Activated T-helper 1 cell treated with anti-CD3 and anti-CD28 coated beads, Interleukin-12 subunit alpha, Interleukin-12 subunit beta, Interleukin-2, Interleukin-4 antibody, amounts not matched to agents 30 ng/mL and 10 ng/mL and 1 ng/mL, durations not matched to agents 14 hours and 24 hours and 36 hours (primary cell): ENCODE data around the gene FGF19. TPM values are rescaled to one million over a fixed set of nuclear protein-coding genes. Genes with fewer than 3 reads are reported as not detected.
A peak's percentile ranks its signal among the peaks of the same experiment; 100 is the strongest.

ENCODE experiments used
- DNase-seq: peaks from one replicate; pipeline ENCODE4 v3.0.0; 2021; ENCODE audit warnings: low spot score
- H3K27ac Mint-ChIP-seq: one replicate; pipeline ENCODE4 v1.8.0; 2021; ENCODE audit warnings: mild to moderate bottlenecking, mixed read lengths
- H3K27me3 Mint-ChIP-seq: one replicate; pipeline ENCODE4 v1.8.0; 2022; ENCODE audit warnings: mild to moderate bottlenecking, moderate library complexity, mixed read lengths; ENCODE audit not compliant: insufficient read depth
- H3K36me3 Mint-ChIP-seq: one replicate; pipeline ENCODE4 v1.8.0; 2021; ENCODE audit warnings: low read depth, mixed read lengths
- H3K4me1 Mint-ChIP-seq: one replicate; pipeline ENCODE4 v1.8.0; 2021; ENCODE audit warnings: low read depth, mixed read lengths
- H3K4me3 Mint-ChIP-seq: one replicate; pipeline ENCODE4 v1.8.0; 2021; ENCODE audit warnings: mild to moderate bottlenecking, moderate library complexity, mixed read lengths
- H3K9me3 Mint-ChIP-seq: one replicate; pipeline ENCODE4 v1.8.0; 2021; ENCODE audit warnings: mixed read lengths
- intact Hi-C: fragments of 100-400 bp; cut with micrococcal nuclease; formaldehyde crosslinking; loops from one replicate; pipeline ENCODE4 v1.15.1; 2024
- total RNA-seq: library from RNA; stranded (reverse); gene quantifications from 2 replicates; pipeline ENCODE4 v1.2.3, GENCODE V29; 2022

FGF19 gene
- total RNA-seq, 1 donor from 2014 or later, result not detected

DNA sequence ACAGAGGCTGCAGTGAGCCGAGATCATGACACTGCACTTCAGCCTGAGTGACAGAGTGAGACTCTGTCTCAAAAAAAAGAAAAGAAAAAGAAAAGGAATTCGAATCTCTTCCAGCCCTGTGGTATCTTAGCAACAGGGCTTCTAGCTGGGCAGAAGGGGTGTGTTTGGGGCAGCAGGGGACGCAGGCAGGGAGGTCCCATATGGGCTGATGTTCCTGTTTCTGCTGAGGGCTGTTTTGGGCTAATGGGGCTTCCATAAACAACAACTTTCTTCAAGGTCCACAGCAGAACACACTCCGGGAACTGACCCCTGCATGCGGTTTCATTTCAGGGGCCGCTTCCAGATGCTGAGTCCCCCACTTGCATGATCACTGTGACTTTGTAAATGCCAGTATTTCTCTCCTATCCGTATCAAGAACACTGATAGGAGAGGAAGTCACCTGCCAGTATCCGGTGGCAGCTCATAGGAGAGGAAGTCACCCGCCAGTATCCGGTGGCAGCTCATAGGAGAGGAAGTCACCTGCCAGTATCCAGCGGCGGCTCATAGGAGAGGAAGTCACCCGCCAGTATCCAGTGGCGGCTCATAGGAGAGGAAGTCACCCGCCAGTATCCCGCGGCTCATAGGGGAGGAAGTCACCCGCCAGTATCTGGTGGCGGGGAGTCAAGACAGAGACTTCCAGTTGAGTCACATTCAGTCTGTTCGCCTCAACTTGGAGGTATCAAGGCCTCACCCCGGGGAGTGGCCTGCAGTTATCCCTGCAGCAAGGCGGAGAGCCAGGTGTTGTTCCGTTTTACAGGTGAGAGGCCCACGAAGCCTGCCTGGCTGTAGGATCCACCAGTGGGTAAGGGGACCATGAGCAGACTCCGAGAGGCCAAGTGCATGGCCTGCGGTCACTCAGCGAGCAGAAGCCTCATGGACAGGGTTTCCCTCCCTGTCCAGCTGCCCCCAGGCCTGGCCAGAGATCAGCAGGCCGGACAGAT is 8.3 kb upstream of the FGF19 start:
- no peak overlapping the region for H3K27ac Mint-ChIP-seq
- intact Hi-C loops, result no loop called here
- no peak overlapping the region for H3K4me3 Mint-ChIP-seq
- no peaks in the 10 kb centered on the region for H3K36me3 Mint-ChIP-seq
- H3K9me3 Mint-ChIP-seq, result no peaks in the 10 kb centered on the region
- H3K4me1 Mint-ChIP-seq, result no peaks in the 10 kb centered on the region
- no peak for DNase-seq
- peaks cover 23% of the 10 kb centered on the region for H3K27me3 Mint-ChIP-seq

GRCh38 chr11:69708736-69709401 is 5.0 kb upstream of the FGF19 start:
- no peak overlapping the region for H3K27ac Mint-ChIP-seq
- no peak for DNase-seq
- H3K36me3 Mint-ChIP-seq, result no peaks in the 10 kb centered on the region
- intact Hi-C loops, result loop anchor here (5.0 kb wide), 1 partner anchor 68 kb away; the partner anchor contains the start of gene FGF4
- peaks cover 48% of the 10 kb centered on the region for H3K27me3 Mint-ChIP-seq
- no peaks in the 10 kb centered on the region for H3K9me3 Mint-ChIP-seq
- no peak overlapping the region for H3K4me3 Mint-ChIP-seq
- H3K4me1 Mint-ChIP-seq, result no peaks in the 10 kb centered on the region

GRCh38 chr11:69707176-69707575 is 3.4 kb upstream of the FGF19 start:
- no peak overlapping the region for H3K4me3 Mint-ChIP-seq
- H3K27ac Mint-ChIP-seq, result no peak overlapping the region
- no peak for DNase-seq
- intact Hi-C loops, result loop anchor here (5.0 kb wide), 1 partner anchor 70 kb away; the partner anchor contains the start of gene FGF4
- no peaks in the 10 kb centered on the region for H3K9me3 Mint-ChIP-seq
- peaks cover 56% of the 10 kb centered on the region for H3K27me3 Mint-ChIP-seq
- no peaks in the 10 kb centered on the region for H3K4me1 Mint-ChIP-seq
- H3K36me3 Mint-ChIP-seq, result no peaks in the 10 kb centered on the region

DNA sequence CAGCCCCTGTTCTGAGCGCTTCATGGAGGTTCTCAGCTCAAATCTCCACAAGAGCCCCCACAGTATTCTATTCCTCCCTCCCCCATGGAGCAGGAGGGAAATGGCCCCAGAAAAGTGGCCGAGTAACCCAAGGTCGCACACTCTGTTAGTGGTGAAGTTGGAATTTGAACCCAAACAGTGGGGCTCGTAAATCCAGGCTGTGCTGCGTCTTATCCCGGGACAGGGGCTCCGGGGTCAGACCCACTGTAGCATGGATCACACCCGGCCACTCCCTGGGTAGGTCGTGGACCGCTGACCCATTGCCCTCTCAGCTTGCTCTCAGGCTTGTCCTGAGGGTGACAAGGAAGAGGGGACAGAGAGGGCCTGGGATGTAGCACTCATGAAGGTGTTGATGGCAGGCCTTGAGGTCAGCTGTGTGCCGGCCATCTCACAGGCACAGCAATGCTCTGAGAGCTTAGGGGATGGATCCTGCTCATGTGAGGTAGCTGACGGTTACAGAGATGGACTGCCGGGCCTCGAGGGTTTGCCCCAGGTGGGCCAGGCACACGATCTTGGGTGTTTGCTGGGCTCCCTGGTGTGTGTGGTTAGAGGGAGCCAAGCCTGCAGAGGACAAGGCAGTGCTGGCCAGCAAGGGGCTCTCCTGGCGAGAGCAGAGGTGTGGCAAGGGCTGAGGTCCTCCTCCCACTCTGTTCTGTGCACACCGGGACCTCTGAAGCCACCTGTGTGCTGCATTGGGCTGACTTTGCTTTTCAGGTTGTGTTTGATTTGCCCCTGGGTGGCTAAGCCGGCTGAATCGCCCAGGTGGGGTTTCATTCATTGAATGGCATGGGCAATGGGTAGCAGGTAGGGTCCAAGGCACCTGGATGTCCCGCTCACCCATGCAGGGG is 2.3 kb upstream of the FGF19 start:
- DNase-seq, result no peak
- intact Hi-C loops, result loop anchor here (5.0 kb wide), 1 partner anchor 71 kb away; the partner anchor contains the start of gene FGF4
- peaks cover 57% of the 10 kb centered on the region for H3K27me3 Mint-ChIP-seq
- H3K4me1 Mint-ChIP-seq, result no peaks in the 10 kb centered on the region
- H3K9me3 Mint-ChIP-seq, result no peaks in the 10 kb centered on the region
- H3K27ac Mint-ChIP-seq, result no peak overlapping the region
- no peak overlapping the region for H3K4me3 Mint-ChIP-seq
- H3K36me3 Mint-ChIP-seq, result no peaks in the 10 kb centered on the region

DNA sequence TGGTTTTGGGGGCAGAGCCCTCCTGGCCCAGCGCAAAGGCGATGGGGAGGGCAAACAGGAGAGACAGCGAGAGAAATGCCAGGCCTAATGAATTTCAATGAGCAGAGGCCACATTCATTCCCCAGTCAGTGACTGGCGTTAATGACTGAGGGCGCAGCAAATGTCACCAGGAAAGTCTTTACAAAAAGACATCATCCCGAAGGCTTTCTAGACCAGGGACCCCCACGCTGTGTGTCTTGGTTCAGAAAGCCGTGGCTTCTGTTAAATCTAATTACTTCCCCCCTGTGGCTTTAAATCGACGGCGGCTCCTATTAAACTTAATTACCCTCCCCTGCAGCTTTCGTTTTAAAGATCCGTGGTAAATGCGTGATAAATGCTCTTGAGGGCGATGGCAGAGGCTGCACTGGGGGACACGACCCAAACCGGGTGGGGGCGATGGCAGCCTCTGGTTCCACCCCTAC is 1.6 kb upstream of the FGF19 start:
- Mint-ChIP-seq H3K36me3 (no peaks in the 10 kb centered on the region), H3K27ac (no peak overlapping the region), H3K27me3 (peaks cover 62% of the 10 kb centered on the region), H3K4me3 (no peak overlapping the region), H3K9me3 (no peaks in the 10 kb centered on the region), H3K4me1 (no peaks in the 10 kb centered on the region)
- no peak for DNase-seq
- intact Hi-C loops, result loop anchor here (5.0 kb wide), 1 partner anchor 72 kb away; the partner anchor contains the start of gene FGF4

DNA sequence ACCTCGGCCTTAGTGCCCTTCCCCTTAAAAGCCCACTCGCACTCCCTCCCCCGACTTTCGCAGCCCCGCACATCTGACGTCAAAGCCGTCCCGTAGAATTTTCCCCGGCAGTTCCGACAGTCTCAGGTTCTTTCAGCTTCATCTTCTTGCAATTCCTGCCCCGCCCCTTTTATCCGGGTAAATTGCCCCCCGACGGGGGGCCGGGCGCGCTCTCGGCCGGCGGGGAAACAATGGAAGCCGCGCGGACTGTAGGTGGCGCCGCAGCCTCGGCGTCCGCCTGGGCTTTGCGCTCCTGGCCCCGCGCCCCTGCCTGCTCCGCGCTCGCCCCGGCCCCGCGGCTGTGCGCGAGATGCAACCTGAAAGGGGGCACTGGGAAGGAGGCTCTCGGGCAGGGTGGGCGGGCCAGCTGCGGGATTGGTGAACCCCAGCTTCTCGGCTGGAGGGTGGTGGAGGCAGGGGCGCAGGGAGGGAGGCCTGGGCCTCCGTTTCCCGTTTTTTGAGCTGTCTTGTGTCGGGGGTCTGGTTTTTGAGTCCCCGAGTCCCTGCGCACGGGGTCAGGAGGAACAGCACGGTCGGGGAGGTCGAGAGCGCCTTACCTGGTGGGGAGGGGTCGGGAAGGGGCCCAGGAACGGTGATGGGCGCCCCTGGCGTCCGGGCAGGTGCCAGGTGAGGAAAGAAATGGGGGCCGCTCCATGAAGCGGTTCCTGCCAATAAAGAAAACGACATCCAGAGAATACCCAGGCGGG is 859 bp upstream of the FGF19 start:
- Mint-ChIP-seq H3K4me3 (no peak overlapping the region), H3K36me3 (no peaks in the 10 kb centered on the region), H3K27me3 (peaks cover 65% of the 10 kb centered on the region), H3K4me1 (no peaks in the 10 kb centered on the region), H3K9me3 (no peaks in the 10 kb centered on the region), H3K27ac (peak overlapping the region; percentile 40)
- no peak for DNase-seq
- intact Hi-C loops, result loop anchor here (5.0 kb wide), 1 partner anchor 73 kb away; the partner anchor contains the start of gene FGF4

GRCh38 chr11:69703453-69703767 is 412 bp downstream of the FGF19 start:
- Mint-ChIP-seq H3K4me1 (no peaks in the 10 kb centered on the region), H3K9me3 (no peaks in the 10 kb centered on the region), H3K4me3 (no peak overlapping the region), H3K36me3 (no peaks in the 10 kb centered on the region), H3K27me3 (peaks cover 64% of the 10 kb centered on the region), H3K27ac (no peak overlapping the region)
- intact Hi-C loops, result loop anchor here (2.0 kb wide), 2 partner anchors 61 to 113 kb away; no protein-coding TSS in a partner anchor
- DNase-seq, result no peak

- DNase-seq, result no peak
- Mint-ChIP-seq H3K27ac (no peak overlapping the region), H3K9me3 (no peaks in the 10 kb centered on the region), H3K4me1 (no peaks in the 10 kb centered on the region), H3K27me3 (peaks cover 60% of the 10 kb centered on the region), H3K4me3 (no peak overlapping the region), H3K36me3 (no peaks in the 10 kb centered on the region)
- intact Hi-C loops, result loop anchor here (2.0 kb wide), 2 partner anchors 60 to 114 kb away; no protein-coding TSS in a partner anchor
These were observed 911 bp downstream of the FGF19 start for GRCh38 chr11:69702769-69703452.

DNA sequence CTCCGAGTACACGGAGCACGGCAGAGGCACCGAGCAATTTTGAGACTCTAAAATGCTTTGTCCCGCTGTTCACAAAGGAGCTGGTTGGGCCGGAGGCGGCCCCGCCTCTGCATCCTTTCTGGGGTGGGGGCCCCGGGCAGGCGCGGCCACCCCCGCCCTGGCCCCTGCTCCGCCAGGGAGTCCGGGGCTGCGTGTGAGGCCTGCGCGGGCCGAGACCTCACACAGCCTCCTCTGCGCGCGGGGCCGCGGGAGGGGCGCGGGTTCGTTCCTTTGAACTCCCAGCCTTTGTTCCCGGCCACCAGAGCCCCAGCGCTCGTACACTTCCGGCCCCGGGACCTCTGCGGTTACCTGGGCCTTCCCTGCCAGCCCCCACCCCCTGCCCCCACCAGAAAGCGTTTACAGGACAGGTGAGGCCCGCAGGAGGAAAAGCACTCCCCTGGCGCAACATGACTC is 1.6 kb downstream of the FGF19 start:
- intact Hi-C loops, result loop anchor here (2.0 kb wide), 2 partner anchors 59 to 115 kb away; no protein-coding TSS in a partner anchor
- Mint-ChIP-seq H3K36me3 (no peaks in the 10 kb centered on the region), H3K27ac (no peak overlapping the region), H3K4me1 (no peaks in the 10 kb centered on the region), H3K27me3 (peaks cover 55% of the 10 kb centered on the region), H3K9me3 (no peaks in the 10 kb centered on the region), H3K4me3 (no peak overlapping the region)
- DNase-seq, result no peak

- H3K9me3 Mint-ChIP-seq, result no peaks in the 10 kb centered on the region
- H3K4me1 Mint-ChIP-seq, result no peaks in the 10 kb centered on the region
- DNase-seq, result no peak
- H3K4me3 Mint-ChIP-seq, result no peak overlapping the region
- intact Hi-C loops, result no loop called here
- peaks cover 38% of the 10 kb centered on the region for H3K27me3 Mint-ChIP-seq
- no peaks in the 10 kb centered on the region for H3K36me3 Mint-ChIP-seq
- no peak overlapping the region for H3K27ac Mint-ChIP-seq
These were observed 3.3 kb downstream of the FGF19 start for GRCh38 chr11:69700278-69701140.

DNA sequence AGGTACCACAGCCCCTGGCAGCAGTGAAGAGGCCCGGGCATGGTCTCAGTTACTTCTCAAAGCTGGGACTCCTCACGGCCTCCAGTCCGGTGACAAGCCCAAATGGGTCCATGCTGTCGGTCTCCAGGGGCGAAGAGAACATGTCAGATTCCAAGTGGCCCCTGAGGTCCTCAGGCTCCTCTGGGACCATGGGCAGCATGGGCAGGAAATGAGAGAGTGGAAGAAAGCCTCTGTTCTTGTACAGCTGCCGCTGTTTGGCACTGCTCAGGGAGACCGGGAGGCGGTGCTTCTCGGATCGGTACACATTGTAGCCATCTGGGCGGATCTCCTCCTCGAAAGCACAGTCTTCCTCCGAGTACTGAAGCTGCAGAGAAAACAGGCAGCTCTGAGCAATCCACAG is 4.6 kb downstream of the FGF19 start:
- Mint-ChIP-seq H3K4me1 (no peaks in the 10 kb centered on the region), H3K4me3 (no peak overlapping the region), H3K9me3 (no peaks in the 10 kb centered on the region), H3K27ac (no peak overlapping the region), H3K27me3 (peaks cover 29% of the 10 kb centered on the region), H3K36me3 (no peaks in the 10 kb centered on the region)
- no peak for DNase-seq
- intact Hi-C loops, result no loop called here
